HCT116 (cell line): ENCODE results near the gene PDGFD. TPM values are rescaled to one million over a fixed set of nuclear protein-coding genes. Genes with fewer than 3 reads are reported as not detected.

Experiments
- ATAC-seq: fragments of 200-7000 bp; cut with Tn5 transposase; 2 replicates; pipeline ENCODE4 v1.9.1; 2020; ENCODE audit warnings: mild to moderate bottlenecking, moderate library complexity
- BruUV-seq: library from RNA; stranded (reverse); fragments of 400-500 nt; replicated peaks from 2 replicates; lab custom pipeline; 2021; lab: Mats Ljungman, UMichigan
- CTCF ChIA-PET: fragments of 300-600 bp; sonication (Branson Sonifier 250); formaldehyde crosslinking; loops from one replicate; lab custom pipeline; 2021; ENCODE audit warnings: antibody characterized with exemption; lab: Charles Lee
- POLR2A ChIA-PET: fragments of 300-600, 350-600 bp; sonication (Branson Sonifier 250); formaldehyde crosslinking; loops from one replicate; lab custom pipeline; 2021; ENCODE audit warnings: antibody characterized with exemption; lab: Charles Lee
- RAD21 ChIA-PET, 2 experiments: fragments of 300-600 bp; sonication (Branson Sonifier 250); formaldehyde crosslinking; loops; one replicate each; lab custom pipeline; 2023; ENCODE audit warnings: low total read pairs in 2 of 2; ENCODE audit not compliant: uncharacterized antibody in 2 of 2, unreplicated experiment in 2 of 2, low non-redundant PET in 1 of 2; lab: Charles Lee
- DNase-seq: peaks from one replicate; pipeline ENCODE4 v3.0.0-alpha.2; 2010; ENCODE audit warnings: low read depth, low spot score
- H2AFZ ChIP-seq: fragments of 200-600 bp; shearing (Covaris generic), sonication (generic); 2 replicates; pipeline ENCODE4 v1.6.1; 2017; ENCODE audit warnings: low read depth, mixed run types, mixed read lengths, antibody characterized with exemption, low read length; ENCODE audit not compliant: poor library complexity, severe bottlenecking
- H3K27ac ChIP-seq: 2 replicates; pipeline ENCODE4 v1.5.1; 2012; ENCODE audit warnings: low read depth, low read length
- H3K27me3 ChIP-seq: fragments of 200-600 bp; sonication (generic); 2 replicates; pipeline ENCODE4 v1.6.1; 2016; ENCODE audit warnings: mixed run types, low read length, mixed read lengths; ENCODE audit not compliant: insufficient read depth
- H3K36me3 ChIP-seq, 2 experiments: fragments of 200-500 bp in 1 of 2; fragments of 200-600 bp in 1 of 2; sonication (Bioruptor generic) in 1 of 2; sonication (generic) in 1 of 2; 2 replicates each; pipeline versions ENCODE4 v1.5.1 to v1.6.1; 2014 to 2016; ENCODE audit warnings: low read length in 2 of 2, inconsistent platforms in 1 of 2, mixed read lengths in 1 of 2, mixed run types in 1 of 2; ENCODE audit not compliant: insufficient read depth in 2 of 2, control insufficient read depth in 1 of 2
- H3K4me1 ChIP-seq, 2 experiments: fragments of 200-600 bp in 1 of 2; sonication (generic) in 1 of 2; 2 replicates each; pipeline versions ENCODE4 v1.5.1 to v1.6.1; 2012 to 2017; ENCODE audit warnings: low read length in 2 of 2, inconsistent platforms in 1 of 2, mild to moderate bottlenecking in 1 of 2, mixed read lengths in 1 of 2, mixed run types in 1 of 2, moderate library complexity in 1 of 2; ENCODE audit not compliant: insufficient read depth in 2 of 2, control insufficient read depth in 1 of 2
- H3K4me2 ChIP-seq: fragments of 200-600 bp; sonication (generic); 2 replicates; pipeline ENCODE4 v1.6.1; 2017; ENCODE audit warnings: mixed run types, low read length, mixed read lengths
- H3K4me3 ChIP-seq, 2 experiments: fragments of 200-600 bp in 1 of 2; sonication (generic) in 1 of 2; replicated peaks in 1 of 2; 2 replicates each; pipeline ENCODE4 v1.5.1; 2011 to 2016; ENCODE audit warnings: low read length in 2 of 2, control low read depth in 1 of 2, low read depth in 1 of 2, mild to moderate bottlenecking in 1 of 2, mixed read lengths in 1 of 2, mixed run types in 1 of 2
- H3K79me2 ChIP-seq: fragments of 200-600 bp; sonication (generic); 2 replicates; pipeline ENCODE4 v1.6.1; 2017; ENCODE audit warnings: mild to moderate bottlenecking, mixed run types, low read length, moderate library complexity, mixed read lengths; ENCODE audit not compliant: insufficient read depth
- H3K9ac ChIP-seq: fragments of 200-600 bp; sonication (generic); 2 replicates; pipeline ENCODE4 v1.6.1; 2016; ENCODE audit warnings: low read length, mixed read lengths
- H3K9me2 ChIP-seq: fragments of 200-600 bp; sonication (generic), shearing (Covaris generic); 2 replicates; pipeline ENCODE4 v1.6.1; 2017; ENCODE audit warnings: mixed run types, mild to moderate bottlenecking, moderate library complexity; ENCODE audit not compliant: insufficient read depth
- H3K9me3 ChIP-seq, 2 experiments: fragments of 200-500 bp in 1 of 2; fragments of 200-600 bp in 1 of 2; sonication (Bioruptor generic) in 1 of 2; sonication (generic) in 1 of 2; 2 replicates each; pipeline ENCODE4 v1.6.1; 2014 to 2017; ENCODE audit warnings: low read length in 2 of 2, mixed read lengths in 2 of 2, inconsistent platforms in 1 of 2, low read depth in 1 of 2, mild to moderate bottlenecking in 1 of 2, mixed run types in 1 of 2, moderate library complexity in 1 of 2; ENCODE audit not compliant: control insufficient read depth in 1 of 2, insufficient read depth in 1 of 2
- H4K20me1 ChIP-seq: fragments of 200-600 bp; sonication (generic), shearing (Covaris generic); 2 replicates; pipeline ENCODE4 v1.6.1; 2017; ENCODE audit warnings: mixed run types, mild to moderate bottlenecking, moderate library complexity; ENCODE audit not compliant: insufficient read depth
- ATF3 ChIP-seq: IDR thresholded peaks from 2 replicates; pipeline ENCODE4 v1.6.1; 2012
- CEBPB ChIP-seq: IDR thresholded peaks from 2 replicates; pipeline ENCODE4 v1.6.1; 2012; ENCODE audit warnings: low read depth
- CTCF ChIP-seq, 3 experiments: fragments of 200-600 bp in 1 of 3; sonication (generic) in 1 of 3; IDR thresholded peaks in 2 of 3; conservative IDR thresholded peaks in 1 of 3; 2 replicates each; pipeline ENCODE4 v1.5.1; 2012 to 2017; ENCODE audit warnings: low read depth in 2 of 3, low read length in 2 of 3, antibody characterized with exemption in 1 of 3, borderline replicate concordance in 1 of 3, control low read depth in 1 of 3, mild to moderate bottlenecking in 1 of 3, mixed read lengths in 1 of 3, mixed run types in 1 of 3, moderate library complexity in 1 of 3; ENCODE audit not compliant: insufficient read depth in 1 of 3
- EGR1 ChIP-seq: IDR thresholded peaks from 2 replicates; pipeline ENCODE4 v1.6.1; 2012; ENCODE audit warnings: low read depth
- ELF1 ChIP-seq: IDR thresholded peaks from 2 replicates; pipeline ENCODE4 v1.6.1; 2012; ENCODE audit warnings: low read depth, borderline replicate concordance
- EZH2 ChIP-seq: fragments of 200-600 bp; sonication (generic); IDR thresholded peaks from 2 replicates; pipeline ENCODE4 v1.6.1; 2017; ENCODE audit warnings: antibody characterized with exemption, mixed run types
- FOSL1 ChIP-seq: IDR thresholded peaks from 2 replicates; pipeline ENCODE4 v1.6.1; 2012; ENCODE audit warnings: low read depth
- JUND ChIP-seq: IDR thresholded peaks from 2 replicates; pipeline ENCODE4 v1.6.1; 2012
- MAX ChIP-seq: IDR thresholded peaks from 2 replicates; pipeline ENCODE4 v1.6.1; 2012
- POLR2A ChIP-seq: IDR thresholded peaks from 2 replicates; pipeline ENCODE4 v1.7.0; 2011; ENCODE audit warnings: borderline replicate concordance; ENCODE audit not compliant: insufficient read depth, insufficient read length; ENCODE audit errors: extremely low read depth
- POLR2AphosphoS5 ChIP-seq: IDR thresholded peaks from 2 replicates; pipeline ENCODE4 v1.6.1; 2011; ENCODE audit warnings: mild to moderate bottlenecking, low read depth, low read length, moderate library complexity
- RAD21 ChIP-seq: IDR thresholded peaks from 2 replicates; pipeline ENCODE4 v1.6.1; 2012; ENCODE audit warnings: low read depth, mild to moderate bottlenecking
- REST ChIP-seq: IDR thresholded peaks from 2 replicates; pipeline ENCODE4 v1.6.1; 2012; ENCODE audit warnings: low read depth
- SIN3A ChIP-seq: IDR thresholded peaks from 2 replicates; pipeline ENCODE4 v1.6.1; 2012; ENCODE audit warnings: low read depth
- SP1 ChIP-seq: IDR thresholded peaks from 2 replicates; pipeline ENCODE4 v1.6.1; 2012; ENCODE audit warnings: low read depth
- SRF ChIP-seq: IDR thresholded peaks from 2 replicates; pipeline ENCODE4 v1.6.1; 2012; ENCODE audit warnings: low read depth
- TCF7L2 ChIP-seq: IDR thresholded peaks from 2 replicates; pipeline ENCODE4 v1.7.0; 2011; ENCODE audit warnings: borderline replicate concordance, inconsistent platforms; ENCODE audit not compliant: insufficient read depth, insufficient read length; ENCODE audit errors: extremely low read depth
- ZBTB33 ChIP-seq: IDR thresholded peaks from 2 replicates; pipeline ENCODE4 v1.6.1; 2011; ENCODE audit warnings: mild to moderate bottlenecking, low read length, moderate library complexity; ENCODE audit not compliant: insufficient replicate concordance; ENCODE audit errors: extremely low read depth
- ZFX ChIP-seq: fragments of 450-650 bp; IDR thresholded peaks from 2 replicates; pipeline ENCODE4 v1.6.1; 2017
- ZNF274 ChIP-seq: fragments of 200-500 bp; sonication (Bioruptor generic); IDR thresholded peaks from 2 replicates; pipeline ENCODE4 v1.6.1; 2014; ENCODE audit warnings: mild to moderate bottlenecking, low read depth, low read length, inconsistent platforms
- intact Hi-C: fragments of 100-400 bp; cut with micrococcal nuclease; formaldehyde crosslinking; loops from 2 replicates; pipeline ENCODE4 v1.10.0; 2022
- total RNA-seq: library from RNA; stranded (reverse); gene quantifications from one replicate; pipeline ENCODE4 v1.2.1, GENCODE V29; 2021; ENCODE audit not compliant: unreplicated experiment

PDGFD gene
- total RNA-seq, 1 experiment from 2014 or later, result 0.34 TPM

- ChIA-PET POLR2A (no interaction called here), RAD21 (no interaction called here), CTCF (no interaction called here)
- DNase-seq, result no peak
- TF ChIP-seq JUND (no peak), CEBPB (no peak), ELF1 (no peak), SIN3A (no peak), TCF7L2 (no peak), EZH2 (no peak), RAD21 (no peak), MAX (no peak), ZNF274 (no peak), SP1 (no peak), POLR2AphosphoS5 (no peak), REST (no peak), FOSL1 (no peak), ATF3 (no peak), POLR2A (no peak), ZFX (no peak), EGR1 (no peak), ZBTB33 (no peak), CTCF (IDR thresholded peaks at IDR 0.05 in 2 of 3, conservative IDR thresholded peaks at IDR 0.05 in 1 of 3; ENCODE audit: borderline replicate concordance in 1 of 3, insufficient read depth in 1 of 3, low read depth in 2 of 3, low read length in 2 of 3) (no peak), SRF (no peak)
- H3K4me2 ChIP-seq, result no peak overlapping the region
- H3K36me3 ChIP-seq, result no peaks in the 10 kb centered on the region
- intact Hi-C loops, result no loop called here
- H3K4me1 ChIP-seq, result no peaks in the 10 kb centered on the region
- no peak overlapping the region for H3K9ac ChIP-seq
- H3K79me2 ChIP-seq, result no peaks in the 10 kb centered on the region
- H2AFZ ChIP-seq, result no peak overlapping the region
- no TSS peak for BruUV-seq
- H3K9me2 ChIP-seq, result no peaks in the 10 kb centered on the region
- H3K27ac ChIP-seq, result no peak overlapping the region
- no peak for ATAC-seq
- H4K20me1 ChIP-seq, result no peaks in the 10 kb centered on the region
- H3K4me3 ChIP-seq, result no peak overlapping the region
- no peaks in the 10 kb centered on the region for H3K9me3 ChIP-seq
- H3K27me3 ChIP-seq, result no peaks in the 10 kb centered on the region
Observed at GRCh38 chr11:103968685-103969084, 195.3 kb downstream of the PDGFD start.
